Neural crest cell (in vitro differentiated cells): ENCODE data around the gene COX4I1. TPM values are rescaled to one million over a fixed set of nuclear protein-coding genes. Genes with fewer than 3 reads are reported as not detected.
A peak's percentile ranks its signal among the peaks of the same experiment; 100 is the strongest.

ENCODE experiments used
- DNase-seq: peaks from one replicate; pipeline ENCODE4 v3.0.0; 2021; ENCODE audit warnings: low read depth, mixed read lengths, low spot score
- H3K27ac Mint-ChIP-seq: one replicate; pipeline ENCODE4 v1.8.0; 2021; ENCODE audit warnings: mild to moderate bottlenecking, mixed read lengths; ENCODE audit not compliant: unreplicated experiment
- H3K27me3 Mint-ChIP-seq: 2 replicates; pipeline ENCODE4 v1.8.0; 2021; ENCODE audit warnings: low read depth, mild to moderate bottlenecking, mixed read lengths
- H3K36me3 Mint-ChIP-seq: 2 replicates; pipeline ENCODE4 v1.8.0; 2021; ENCODE audit warnings: low read depth, mild to moderate bottlenecking, mixed read lengths
- H3K4me1 Mint-ChIP-seq: 2 replicates; pipeline ENCODE4 v1.8.0; 2021; ENCODE audit warnings: mixed read lengths
- H3K4me3 Mint-ChIP-seq: one replicate; pipeline ENCODE4 v1.8.0; 2021; ENCODE audit warnings: mild to moderate bottlenecking, mixed read lengths
- H3K9me3 Mint-ChIP-seq: 2 replicates; pipeline ENCODE4 v1.8.0; 2021; ENCODE audit warnings: mixed read lengths
- CTCF ChIP-seq: fragments of 200-600 bp; sonication (generic); conservative IDR thresholded peaks from 2 replicates; pipeline ENCODE4 v1.5.0; 2021; ENCODE audit warnings: antibody characterized with exemption, mild to moderate bottlenecking
- total RNA-seq: library from RNA; stranded (reverse); gene quantifications from 2 replicates; pipeline ENCODE4 v1.2.1, GENCODE V29; 2021

Gene COX4I1
- total RNA-seq, 1 donor from 2014 or later, result 434 TPM

- no peak overlapping the region for H3K27ac Mint-ChIP-seq
- peaks cover 55% of the 10 kb centered on the region for H3K27me3 Mint-ChIP-seq
- TF ChIP-seq CTCF, result no peak
- peaks cover 5% of the 10 kb centered on the region for H3K4me1 Mint-ChIP-seq
- H3K9me3 Mint-ChIP-seq, result no peaks in the 10 kb centered on the region
- peak overlapping the region; percentile 49 for H3K4me3 Mint-ChIP-seq
- DNase-seq, result no peak
- no peaks in the 10 kb centered on the region for H3K36me3 Mint-ChIP-seq
Observed at GRCh38 chr16:85751698-85752501, 47.6 kb upstream of the COX4I1 start.

GRCh38 chr16:85752511-85753420, 46.7 kb upstream of the COX4I1 start:
- H3K36me3 Mint-ChIP-seq, result no peaks in the 10 kb centered on the region
- peak; percentile 42 for TF ChIP-seq CTCF
- H3K27me3 Mint-ChIP-seq, result peaks cover 48% of the 10 kb centered on the region
- H3K4me3 Mint-ChIP-seq, result peak overlapping the region; percentile 32
- peaks cover 5% of the 10 kb centered on the region for H3K4me1 Mint-ChIP-seq
- peak; percentile 23 for DNase-seq
- H3K27ac Mint-ChIP-seq, result no peak overlapping the region
- no peaks in the 10 kb centered on the region for H3K9me3 Mint-ChIP-seq

GRCh38 chr16:85753559-85753958, 45.9 kb upstream of the COX4I1 start:
- no peak overlapping the region for H3K27ac Mint-ChIP-seq
- H3K4me3 Mint-ChIP-seq, result no peak overlapping the region

GRCh38 chr16:85753976-85754375, 45.5 kb upstream of the COX4I1 start:
- H3K27me3 Mint-ChIP-seq, result peaks cover 42% of the 10 kb centered on the region
- peaks cover 5% of the 10 kb centered on the region for H3K4me1 Mint-ChIP-seq
- H3K4me3 Mint-ChIP-seq, result no peak overlapping the region
- H3K9me3 Mint-ChIP-seq, result no peaks in the 10 kb centered on the region
- no peak for DNase-seq
- no peaks in the 10 kb centered on the region for H3K36me3 Mint-ChIP-seq
- no peak for TF ChIP-seq CTCF
- no peak overlapping the region for H3K27ac Mint-ChIP-seq

More at GRCh38 chr16:85753559-85753958, 45.9 kb upstream of the COX4I1 start:
- peaks cover 41% of the 10 kb centered on the region for H3K27me3 Mint-ChIP-seq
- TF ChIP-seq CTCF, result no peak
- H3K36me3 Mint-ChIP-seq, result no peaks in the 10 kb centered on the region
- no peaks in the 10 kb centered on the region for H3K9me3 Mint-ChIP-seq
- peaks cover 5% of the 10 kb centered on the region for H3K4me1 Mint-ChIP-seq
- DNase-seq, result no peak

- peaks cover 44% of the 10 kb centered on the region for H3K27me3 Mint-ChIP-seq
- no peak overlapping the region for H3K4me3 Mint-ChIP-seq
- no peaks in the 10 kb centered on the region for H3K9me3 Mint-ChIP-seq
- no peak for DNase-seq
- H3K27ac Mint-ChIP-seq, result no peak overlapping the region
- peaks cover 5% of the 10 kb centered on the region for H3K4me1 Mint-ChIP-seq
- TF ChIP-seq CTCF, result no peak
- no peaks in the 10 kb centered on the region for H3K36me3 Mint-ChIP-seq
Observed at GRCh38 chr16:85754413-85754812, 45.1 kb upstream of the COX4I1 start.
